Testis (tissue), 3 donors: ENCODE data around the gene MSL1. TPM values are rescaled to one million over a fixed set of nuclear protein-coding genes. Genes with fewer than 3 reads are reported as not detected.

Experiments used
- DNase-seq: peaks from one replicate; pipeline ENCODE4 v3.0.0-alpha.2; 2019
- H3K27ac ChIP-seq, 2 donors: fragments of 200-600 bp; sonication (generic); one replicate each; pipeline ENCODE4 v1.5.1; 2019
- H3K27me3 ChIP-seq: fragments of 200-600 bp; sonication (generic); one replicate; pipeline ENCODE4 v1.5.1; 2019
- H3K36me3 ChIP-seq: fragments of 200-600 bp; sonication (generic); one replicate; pipeline ENCODE4 v1.5.1; 2017; ENCODE audit warnings: low read depth; ENCODE audit errors: missing control alignments
- H3K4me1 ChIP-seq: fragments of 200-600 bp; sonication (generic); one replicate; pipeline ENCODE4 v1.5.1; 2019
- H3K4me3 ChIP-seq, 2 donors: fragments of 200-600 bp; sonication (generic); one replicate each; pipeline ENCODE4 v1.5.1; 2017 to 2019
- H3K9me3 ChIP-seq: fragments of 200-600 bp; sonication (generic); one replicate; pipeline ENCODE4 v1.5.1; 2017
- POLR2A ChIP-seq: fragments of 450-650 bp; IDR thresholded peaks from one replicate; pipeline ENCODE4 v1.6.1; 2017; ENCODE audit warnings: antibody characterized with exemption, mild to moderate bottlenecking, moderate library complexity
- WGBS, 2 donors: methylation state at CpG; one replicate each; pipeline ENCODE4 v1.1.5; 2018; 5-methylcytosine and 5-hydroxymethylcytosine counted together
- intact Hi-C: fragments of 100-400 bp; cut with DNase I; formaldehyde crosslinking; loops from one replicate; pipeline ENCODE4 v1.15.1; 2023; ENCODE audit warnings: low total_unique reads
- polyA plus RNA-seq: library from polyadenylated mRNA; stranded (reverse); fragments of 350-450 nt; fragmentation: Illumina TruSeq; extraction: RNeasy Lipid Tissue Mini Kit (QIAGEN cat#74804); gene quantifications from one replicate; pipeline ENCODE4 v1.2.3, GENCODE V29; 2014; ENCODE audit warnings: low read depth, low replicate concordance; ENCODE audit not compliant: insufficient read depth
- total RNA-seq, 2 donors: library from RNA; depleted of rRNA; stranded (reverse); fragments of >200 nt; gene quantifications; one replicate each; pipeline ENCODE4 v1.2.3, GENCODE V29; 2016
- TF ChIP-seq, protein P1 (sequence below), 3 experiments: fragments of 450-650 bp in 2 of 3; fragments of 200-600 bp in 1 of 3; sonication (generic) in 1 of 3; IDR thresholded peaks; one replicate each; pipeline ENCODE4 v1.5.1; 2016 to 2019; ENCODE audit warnings: antibody characterized with exemption in 3 of 3, mild to moderate bottlenecking in 2 of 3, moderate library complexity in 1 of 3

The MSL1 gene
- total and polyA plus RNA-seq, 3 donors from 2014 or later, result 129 to 161 (median 157) TPM

DNA sequence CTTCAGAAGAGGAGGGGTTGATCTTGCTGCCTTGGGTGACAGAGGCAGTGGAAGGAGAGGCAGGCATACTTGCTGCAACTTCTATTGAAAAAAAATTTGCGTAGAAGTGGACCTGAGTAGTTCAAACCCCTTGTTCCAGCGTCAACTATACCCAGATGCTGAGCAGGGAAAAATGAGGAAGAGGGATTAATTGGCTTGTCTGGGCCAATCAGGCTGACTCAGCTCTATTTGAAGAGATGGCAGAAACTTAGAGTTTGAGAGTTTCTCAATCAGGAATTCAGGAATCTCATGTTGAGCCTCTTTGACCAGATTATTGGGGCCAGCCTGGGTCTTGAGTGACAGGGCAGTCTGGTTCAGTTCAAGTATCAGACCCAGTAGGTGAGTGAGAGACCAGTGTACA, 36.2 kb downstream of the MSL1 start:
- DNase-seq, result no peak
- whole genome bisulfite sequencing, 2 donors, result 76 to 85% methylated on average over 2 of the region's 2 CpGs
- Histone ChIP-seq H3K36me3 (no peaks in the 10 kb centered on the region), H3K27ac (no peak overlapping the region), H3K4me3 (no peak overlapping the region), H3K27me3 (no peaks in the 10 kb centered on the region), H3K4me1 (peaks cover 7% of the 10 kb centered on the region), H3K9me3 (no peaks in the 10 kb centered on the region)
- intact Hi-C loops, result no loop called here
- TF ChIP-seq, protein P1, sequence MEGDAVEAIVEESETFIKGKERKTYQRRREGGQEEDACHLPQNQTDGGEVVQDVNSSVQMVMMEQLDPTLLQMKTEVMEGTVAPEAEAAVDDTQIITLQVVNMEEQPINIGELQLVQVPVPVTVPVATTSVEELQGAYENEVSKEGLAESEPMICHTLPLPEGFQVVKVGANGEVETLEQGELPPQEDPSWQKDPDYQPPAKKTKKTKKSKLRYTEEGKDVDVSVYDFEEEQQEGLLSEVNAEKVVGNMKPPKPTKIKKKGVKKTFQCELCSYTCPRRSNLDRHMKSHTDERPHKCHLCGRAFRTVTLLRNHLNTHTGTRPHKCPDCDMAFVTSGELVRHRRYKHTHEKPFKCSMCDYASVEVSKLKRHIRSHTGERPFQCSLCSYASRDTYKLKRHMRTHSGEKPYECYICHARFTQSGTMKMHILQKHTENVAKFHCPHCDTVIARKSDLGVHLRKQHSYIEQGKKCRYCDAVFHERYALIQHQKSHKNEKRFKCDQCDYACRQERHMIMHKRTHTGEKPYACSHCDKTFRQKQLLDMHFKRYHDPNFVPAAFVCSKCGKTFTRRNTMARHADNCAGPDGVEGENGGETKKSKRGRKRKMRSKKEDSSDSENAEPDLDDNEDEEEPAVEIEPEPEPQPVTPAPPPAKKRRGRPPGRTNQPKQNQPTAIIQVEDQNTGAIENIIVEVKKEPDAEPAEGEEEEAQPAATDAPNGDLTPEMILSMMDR (IDR thresholded peaks at IDR 0.05), result no peak
- no peak for TF ChIP-seq POLR2A

DNA sequence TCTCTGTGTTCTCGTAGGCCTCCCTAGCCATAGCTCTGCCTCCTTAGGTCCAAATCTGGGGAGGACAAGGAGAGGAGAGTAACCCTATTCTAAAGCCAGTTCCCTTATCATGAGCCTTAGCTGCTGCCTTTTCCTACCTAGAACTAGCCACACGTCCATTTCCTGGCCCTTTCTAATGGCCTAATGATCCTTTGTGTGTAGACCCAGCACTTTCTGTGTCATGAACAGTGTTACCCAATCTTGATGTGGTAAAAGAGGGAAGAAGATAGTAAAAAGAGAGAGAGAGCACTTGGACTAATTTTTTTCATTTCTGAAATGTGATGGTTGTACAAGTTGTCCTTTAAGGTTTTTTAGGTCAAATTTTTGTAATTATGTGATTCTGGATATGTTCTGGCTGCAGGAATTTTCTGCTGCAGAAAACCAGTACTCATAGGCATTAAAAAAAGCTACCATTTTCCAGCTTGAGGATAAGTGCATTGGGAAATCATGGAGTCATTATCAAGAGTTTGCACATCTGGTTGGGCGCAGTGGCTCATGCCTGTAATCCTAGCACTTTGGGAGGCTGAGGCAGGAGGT, 36.8 kb downstream of the MSL1 start:
- TF ChIP-seq, protein P1 (IDR thresholded peaks at IDR 0.05), result no peak
- TF ChIP-seq POLR2A, result no peak
- H3K4me1 ChIP-seq, result peaks cover 7% of the 10 kb centered on the region
- peak overlapping the region in 1 of 2 donors; percentile 41 for H3K27ac ChIP-seq
- H3K9me3 ChIP-seq, result no peaks in the 10 kb centered on the region
- 61 to 75% methylated on average over 3 of the region's 3 CpGs for WGBS, 2 donors
- no peaks in the 10 kb centered on the region for H3K36me3 ChIP-seq
- H3K27me3 ChIP-seq, result no peaks in the 10 kb centered on the region
- no peak overlapping the region for H3K4me3 ChIP-seq
- DNase-seq, result no peak
- intact Hi-C loops, result no loop called here

DNA sequence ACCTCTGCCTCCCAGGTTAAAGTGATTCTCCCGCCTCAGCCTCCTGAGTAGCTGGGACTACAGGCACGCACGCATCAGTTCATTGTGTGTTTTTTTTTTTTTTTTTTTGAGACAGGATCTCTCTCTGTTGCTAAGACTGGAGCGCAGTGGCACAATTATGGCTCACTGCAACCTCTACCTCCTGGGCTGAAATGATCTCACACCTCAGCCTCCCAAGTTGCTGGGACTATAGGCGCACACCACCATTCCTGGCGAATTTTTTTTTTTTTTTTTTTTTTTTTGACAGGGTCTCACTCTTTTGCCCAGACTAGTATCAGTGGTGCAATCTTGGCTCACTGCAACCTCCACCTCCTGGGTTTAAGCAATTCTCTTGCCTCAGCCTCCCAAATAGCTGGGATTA, 37.7 kb downstream of the MSL1 start:
- no peak for TF ChIP-seq POLR2A
- TF ChIP-seq, protein P1 (IDR thresholded peaks at IDR 0.05), result no peak
- Histone ChIP-seq H3K4me1 (peaks cover 7% of the 10 kb centered on the region), H3K36me3 (no peaks in the 10 kb centered on the region), H3K9me3 (no peaks in the 10 kb centered on the region), H3K4me3 (no peak overlapping the region), H3K27me3 (no peaks in the 10 kb centered on the region), H3K27ac (no peak overlapping the region)
- 90 to 92% methylated on average over 6 of the region's 6 CpGs for WGBS, 2 donors
- no peak for DNase-seq
- intact Hi-C loops, result no loop called here

DNA sequence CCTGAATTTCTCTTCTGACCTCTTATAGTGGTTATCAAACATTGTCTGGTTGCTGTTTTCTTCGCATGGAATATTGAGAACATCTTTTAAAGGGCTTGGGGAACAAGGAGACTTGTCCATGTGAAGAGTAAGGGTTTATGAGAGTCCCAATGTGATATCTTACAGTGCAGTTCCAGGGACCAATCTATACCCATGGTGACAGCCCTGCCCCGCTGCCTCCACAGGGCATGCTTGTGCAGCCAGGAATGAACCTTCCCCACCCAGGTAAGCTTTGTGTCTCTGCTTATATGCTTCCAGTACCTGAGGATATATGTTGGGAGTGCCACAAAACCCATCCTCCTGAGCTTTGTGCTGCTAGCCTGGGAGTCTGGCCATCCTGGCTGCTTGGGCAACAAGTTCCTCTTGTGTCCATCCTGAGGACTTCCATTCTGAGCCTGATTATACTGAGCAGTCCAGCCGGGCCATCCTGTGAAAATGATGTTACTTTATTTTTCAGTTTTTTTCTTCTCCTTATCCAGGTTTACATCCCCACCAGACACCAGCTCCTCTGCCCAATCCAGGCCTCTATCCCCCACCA, 46.0 kb downstream of the MSL1 start:
- DNase-seq, result no peak
- intact Hi-C loops, result no loop called here

More for the DNA sequence above, 46.0 kb downstream of the MSL1 start:
- TF ChIP-seq, protein P1 (IDR thresholded peaks at IDR 0.05), result no peak
- no peak for TF ChIP-seq POLR2A
- no peaks in the 10 kb centered on the region for H3K27me3 ChIP-seq
- H3K27ac ChIP-seq, result peak overlapping the region in 1 of 2 donors; percentile 41
- H3K4me1 ChIP-seq, result no peaks in the 10 kb centered on the region
- H3K9me3 ChIP-seq, result no peaks in the 10 kb centered on the region
- no peak overlapping the region for H3K4me3 ChIP-seq
- peaks cover 4% of the 10 kb centered on the region for H3K36me3 ChIP-seq
- 83 to 84% methylated on average over 2 to 3 of the region's 3 CpGs for WGBS, 2 donors
